Measurements from ENCODE around the gene CSNK1A1L.

The CSNK1A1L gene

DNA sequence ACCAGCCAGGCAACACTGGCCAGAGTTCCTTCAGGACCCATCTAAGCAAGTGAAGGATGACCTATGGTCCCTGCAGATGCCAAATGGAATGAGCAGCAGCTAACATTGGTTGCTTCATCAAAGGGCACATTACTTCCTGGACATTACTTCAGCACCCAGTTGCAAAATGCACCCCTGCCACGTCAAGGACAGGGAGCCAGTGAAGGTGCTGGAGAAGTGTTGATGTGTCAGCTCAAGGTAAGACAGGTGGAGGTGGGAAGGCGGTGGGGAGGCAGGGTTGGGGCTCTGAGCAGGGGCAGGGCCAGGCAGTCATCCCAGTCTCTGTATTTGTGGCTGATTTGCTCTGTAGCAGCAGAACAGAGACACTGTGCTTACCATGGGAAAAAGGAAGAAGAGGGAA, 14.6 kb downstream of the CSNK1A1L start:
- no peak for ATAC-seq
- Mint-ChIP-seq H3K4me3 (no peak overlapping the region), H3K27me3 (peaks cover 8% of the 10 kb centered on the region), H3K4me1 (no peaks in the 10 kb centered on the region), H3K9me3 (no peaks in the 10 kb centered on the region), H3K36me3 (ENCODE audit: low read depth) (no peaks in the 10 kb centered on the region), H3K27ac (no peak overlapping the region)
- no peak for DNase-seq

- H3K4me3 Mint-ChIP-seq: no peak overlapping the region
- no peaks in the 10 kb centered on the region for H3K9me3 Mint-ChIP-seq
- H3K27ac Mint-ChIP-seq: no peak overlapping the region
- DNase-seq (no peak), ATAC-seq (no peak)
- H3K36me3 Mint-ChIP-seq (ENCODE audit: low read depth): no peaks in the 10 kb centered on the region
- no peaks in the 10 kb centered on the region for H3K4me1 Mint-ChIP-seq
- peaks cover 8% of the 10 kb centered on the region for H3K27me3 Mint-ChIP-seq
Measured at GRCh38 chr13:37089495-37089894, 16.0 kb downstream of the CSNK1A1L start.

DNA sequence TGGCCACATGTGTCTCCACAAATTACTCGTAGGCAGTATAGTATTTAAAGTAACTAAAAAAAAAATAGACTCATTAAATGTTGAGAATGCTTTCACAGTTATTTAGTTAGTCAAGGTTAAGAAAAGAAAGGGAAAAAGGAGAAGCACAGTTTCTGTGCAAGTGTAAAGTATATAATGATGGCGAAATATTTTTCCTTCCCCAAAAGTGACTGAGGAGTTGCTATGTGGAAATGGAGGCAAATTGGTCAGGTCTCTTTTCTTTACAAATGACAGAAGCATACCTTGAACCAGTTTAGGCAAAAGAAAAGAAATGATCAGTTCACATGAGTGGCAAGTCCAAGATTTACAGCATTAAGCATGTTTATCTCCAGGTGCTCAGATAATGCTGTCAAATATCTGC, 18.0 kb downstream of the CSNK1A1L start:
- DNase-seq (no peak), ATAC-seq (no peak)
- H3K27me3 Mint-ChIP-seq: peaks cover 7% of the 10 kb centered on the region
- H3K4me3 Mint-ChIP-seq: no peak overlapping the region
- H3K4me1 Mint-ChIP-seq: no peaks in the 10 kb centered on the region
- no peaks in the 10 kb centered on the region for H3K9me3 Mint-ChIP-seq
- H3K36me3 Mint-ChIP-seq (ENCODE audit: low read depth): no peaks in the 10 kb centered on the region
- H3K27ac Mint-ChIP-seq: no peak overlapping the region

DNA sequence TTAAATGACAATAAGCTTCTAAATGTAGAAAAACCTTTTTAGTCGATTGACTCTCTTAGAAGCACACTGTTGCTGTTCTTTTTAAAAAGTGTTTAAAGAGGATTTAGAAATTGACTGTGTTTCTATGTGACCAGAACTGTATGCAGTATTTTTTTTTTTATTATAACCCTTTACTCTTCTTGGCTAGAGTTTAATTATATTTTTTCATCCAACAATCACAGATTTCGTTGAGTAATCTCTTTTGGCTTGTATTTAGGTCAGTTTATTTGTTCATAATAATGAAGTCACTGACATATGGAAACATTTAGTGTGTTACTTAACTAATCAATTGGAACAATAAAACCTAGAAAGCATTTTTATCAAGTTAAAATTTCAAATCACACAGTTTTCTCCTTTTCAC, 19.9 kb downstream of the CSNK1A1L start:
- no peak for DNase-seq
- no peaks in the 10 kb centered on the region for H3K4me1 Mint-ChIP-seq
- no peaks in the 10 kb centered on the region for H3K36me3 Mint-ChIP-seq (ENCODE audit: low read depth)
- no peak overlapping the region for H3K4me3 Mint-ChIP-seq
- no peak overlapping the region for H3K27ac Mint-ChIP-seq
- no peaks in the 10 kb centered on the region for H3K9me3 Mint-ChIP-seq
- no peak for ATAC-seq
- peaks cover 13% of the 10 kb centered on the region for H3K27me3 Mint-ChIP-seq

GRCh38 chr13:37076818-37077217, 28.6 kb downstream of the CSNK1A1L start:
- H3K4me3 Mint-ChIP-seq: no peak overlapping the region
- no peak overlapping the region for H3K27ac Mint-ChIP-seq
- H3K4me1 Mint-ChIP-seq: no peaks in the 10 kb centered on the region
- H3K36me3 Mint-ChIP-seq (ENCODE audit: low read depth): no peaks in the 10 kb centered on the region
- H3K27me3 Mint-ChIP-seq: no peaks in the 10 kb centered on the region
- ATAC-seq (no peak), DNase-seq (no peak)
- H3K9me3 Mint-ChIP-seq: no peaks in the 10 kb centered on the region

DNA sequence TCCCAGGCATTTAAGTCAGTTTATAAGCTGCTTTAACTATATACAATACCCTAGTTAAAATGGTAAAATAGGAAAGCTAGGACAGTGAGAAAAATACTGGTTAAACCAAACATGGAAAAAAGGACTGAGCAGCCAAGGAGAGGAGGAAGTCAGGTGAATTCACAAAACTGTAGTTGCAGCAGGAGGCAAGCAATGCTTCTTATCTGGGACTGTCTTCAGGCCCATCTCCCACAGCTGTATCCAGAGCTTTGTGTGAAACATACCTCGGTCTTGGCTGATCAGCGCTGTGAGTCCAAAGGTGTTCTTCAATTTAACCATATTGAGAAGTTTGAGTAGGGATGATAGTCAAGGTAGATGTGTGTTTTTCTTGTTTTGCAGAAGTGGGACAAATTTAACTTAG, 30.3 kb downstream of the CSNK1A1L start:
- ATAC-seq (no peak), DNase-seq (no peak)
- no peak overlapping the region for H3K4me3 Mint-ChIP-seq
- H3K36me3 Mint-ChIP-seq (ENCODE audit: low read depth): no peaks in the 10 kb centered on the region
- no peaks in the 10 kb centered on the region for H3K4me1 Mint-ChIP-seq
- no peak overlapping the region for H3K27ac Mint-ChIP-seq
- no peaks in the 10 kb centered on the region for H3K27me3 Mint-ChIP-seq
- no peaks in the 10 kb centered on the region for H3K9me3 Mint-ChIP-seq

- Mint-ChIP-seq H3K36me3 (ENCODE audit: low read depth) (no peaks in the 10 kb centered on the region), H3K27ac (no peak overlapping the region), H3K9me3 (no peaks in the 10 kb centered on the region), H3K4me1 (no peaks in the 10 kb centered on the region), H3K27me3 (no peaks in the 10 kb centered on the region), H3K4me3 (no peak overlapping the region)
- DNase-seq: no peak
- ATAC-seq: no peak
Measured at GRCh38 chr13:37074703-37075102, 30.8 kb downstream of the CSNK1A1L start.

DNA sequence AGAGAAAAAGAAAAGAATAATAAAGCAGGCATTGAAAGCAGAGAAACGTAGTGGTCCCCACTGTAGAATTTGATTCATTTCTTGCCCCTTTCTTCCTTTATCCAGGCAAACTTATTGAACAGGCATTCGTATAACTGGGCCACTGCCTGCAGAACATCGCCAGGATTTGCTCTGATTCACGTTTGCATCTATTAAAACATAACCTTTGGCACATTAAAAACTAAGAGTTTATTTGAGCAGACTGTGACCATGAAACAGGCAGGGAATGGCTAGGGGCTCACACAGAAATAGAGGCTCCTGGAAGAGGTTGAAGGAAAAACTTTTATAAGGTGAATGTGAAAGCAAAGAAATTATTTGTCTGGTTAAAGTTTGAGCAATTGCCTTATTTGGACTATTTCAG, 33.4 kb downstream of the CSNK1A1L start:
- ATAC-seq (no peak), DNase-seq (no peak)
- H3K27me3 Mint-ChIP-seq: no peaks in the 10 kb centered on the region
- H3K27ac Mint-ChIP-seq: no peak overlapping the region
- H3K36me3 Mint-ChIP-seq (ENCODE audit: low read depth): no peaks in the 10 kb centered on the region
- no peaks in the 10 kb centered on the region for H3K9me3 Mint-ChIP-seq
- H3K4me1 Mint-ChIP-seq: no peaks in the 10 kb centered on the region
- no peak overlapping the region for H3K4me3 Mint-ChIP-seq

DNA sequence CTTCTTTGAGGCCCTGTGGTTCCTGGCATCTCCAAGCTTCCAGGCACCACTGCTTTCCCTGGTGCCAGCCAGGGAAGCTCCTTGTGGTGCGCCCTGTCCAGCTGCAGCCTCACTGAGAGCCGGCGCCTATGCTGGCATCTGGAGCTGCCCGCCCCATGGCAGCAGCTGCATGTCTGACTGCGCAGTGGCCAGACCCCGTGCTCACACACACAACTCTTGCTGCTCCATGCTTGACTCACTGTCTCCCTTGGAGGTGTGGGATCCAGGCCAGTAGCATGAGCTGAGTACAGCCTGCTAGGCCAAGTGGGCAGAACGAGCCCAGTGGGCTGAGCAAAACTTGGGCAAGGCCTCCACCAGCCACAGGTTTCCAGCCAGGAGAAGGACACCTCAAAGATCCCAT, 34.5 kb downstream of the CSNK1A1L start:
- Mint-ChIP-seq H3K36me3 (ENCODE audit: low read depth) (no peaks in the 10 kb centered on the region), H3K27me3 (no peaks in the 10 kb centered on the region), H3K4me1 (no peaks in the 10 kb centered on the region), H3K9me3 (no peaks in the 10 kb centered on the region), H3K27ac (no peak overlapping the region), H3K4me3 (no peak overlapping the region)
- ATAC-seq (no peak), DNase-seq (no peak)

- Mint-ChIP-seq H3K27ac (no peak overlapping the region), H3K36me3 (ENCODE audit: low read depth) (no peaks in the 10 kb centered on the region), H3K4me3 (no peak overlapping the region), H3K9me3 (no peaks in the 10 kb centered on the region), H3K4me1 (no peaks in the 10 kb centered on the region), H3K27me3 (no peaks in the 10 kb centered on the region)
- ATAC-seq (peak; percentile 24), DNase-seq (no peak)
Measured at GRCh38 chr13:37070145-37070695, 35.2 kb downstream of the CSNK1A1L start.

DNA sequence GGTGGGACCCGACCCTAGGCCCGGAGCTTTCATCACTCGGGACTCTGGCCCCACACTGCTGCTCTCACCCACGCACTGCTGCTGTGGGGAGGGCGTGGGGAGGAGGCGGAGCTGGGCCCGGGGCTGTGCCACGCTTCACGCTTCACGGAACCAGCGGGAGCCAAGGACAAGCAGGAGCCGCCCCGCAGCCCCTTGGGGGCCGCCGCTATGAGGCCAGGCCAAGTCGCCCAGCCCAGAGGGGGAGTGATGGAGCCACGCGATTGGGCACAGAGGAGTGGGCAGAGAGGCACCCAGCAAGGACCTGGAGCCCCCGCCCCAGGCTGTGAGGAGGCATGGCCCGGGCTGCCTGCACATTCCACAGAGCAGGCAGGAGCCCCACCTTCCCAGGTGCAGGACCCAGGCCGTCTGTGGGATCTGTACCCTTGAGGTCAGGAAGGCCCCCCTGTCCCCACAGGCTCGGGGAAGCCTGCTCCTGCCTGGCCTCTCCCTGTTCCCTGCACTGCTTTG, 35.8 kb downstream of the CSNK1A1L start:
- Mint-ChIP-seq H3K9me3 (no peaks in the 10 kb centered on the region), H3K4me3 (no peak overlapping the region), H3K27ac (no peak overlapping the region), H3K27me3 (no peaks in the 10 kb centered on the region), H3K36me3 (ENCODE audit: low read depth) (no peaks in the 10 kb centered on the region), H3K4me1 (no peaks in the 10 kb centered on the region)
- no peak for DNase-seq
- peak; percentile 20 for ATAC-seq

DNA sequence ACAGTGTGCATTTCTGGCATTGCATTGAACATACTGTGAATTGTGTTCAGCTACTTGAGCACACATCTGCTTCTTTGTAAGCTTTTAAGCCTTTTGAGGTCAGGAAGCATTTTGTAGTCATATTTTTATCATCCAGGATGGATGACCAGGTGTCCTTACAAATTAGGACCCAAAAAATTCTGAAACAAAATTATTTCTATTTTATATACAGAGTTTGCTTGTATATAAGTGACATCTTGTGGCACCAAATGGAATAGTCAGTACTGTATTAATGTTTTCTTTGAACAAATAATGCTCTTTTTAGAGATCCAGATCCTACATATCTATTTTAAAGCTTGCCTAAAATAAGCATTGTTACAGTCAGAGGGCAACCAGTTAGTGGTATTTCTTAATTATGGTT, 36.5 kb downstream of the CSNK1A1L start:
- Mint-ChIP-seq H3K27me3 (no peaks in the 10 kb centered on the region), H3K4me1 (no peaks in the 10 kb centered on the region), H3K9me3 (no peaks in the 10 kb centered on the region), H3K4me3 (no peak overlapping the region), H3K27ac (no peak overlapping the region), H3K36me3 (ENCODE audit: low read depth) (no peaks in the 10 kb centered on the region)
- no peak for DNase-seq
- no peak for ATAC-seq

GRCh38 chr13:37067874-37068273, 37.6 kb downstream of the CSNK1A1L start:
- H3K4me1 Mint-ChIP-seq: no peaks in the 10 kb centered on the region
- H3K27me3 Mint-ChIP-seq: no peaks in the 10 kb centered on the region
- no peak overlapping the region for H3K27ac Mint-ChIP-seq
- ATAC-seq (no peak), DNase-seq (no peak)
- no peaks in the 10 kb centered on the region for H3K9me3 Mint-ChIP-seq
- no peaks in the 10 kb centered on the region for H3K36me3 Mint-ChIP-seq (ENCODE audit: low read depth)
- H3K4me3 Mint-ChIP-seq: no peak overlapping the region

GRCh38 chr13:37065890-37066526, 39.5 kb downstream of the CSNK1A1L start:
- ATAC-seq (no peak), DNase-seq (no peak)
- Mint-ChIP-seq H3K27ac (no peak overlapping the region), H3K9me3 (no peaks in the 10 kb centered on the region), H3K4me1 (no peaks in the 10 kb centered on the region), H3K27me3 (no peaks in the 10 kb centered on the region), H3K4me3 (no peak overlapping the region), H3K36me3 (ENCODE audit: low read depth) (no peaks in the 10 kb centered on the region)

- peaks cover 19% of the 10 kb centered on the region for H3K36me3 Mint-ChIP-seq (ENCODE audit: low read depth)
- DNase-seq (no peak), ATAC-seq (peak; percentile 2)
- H3K9me3 Mint-ChIP-seq: no peaks in the 10 kb centered on the region
- H3K27me3 Mint-ChIP-seq: no peaks in the 10 kb centered on the region
- H3K27ac Mint-ChIP-seq: peak overlapping the region; percentile 96
- H3K4me1 Mint-ChIP-seq: peaks cover 38% of the 10 kb centered on the region
- peak overlapping the region; percentile 91 for H3K4me3 Mint-ChIP-seq
Measured at GRCh38 chr13:37059848-37060192, 45.6 kb downstream of the CSNK1A1L start.

All from activated naive CD8-positive, alpha-beta T cell treated with anti-CD3 and anti-CD28 coated beads, Interleukin-2, amount 50 U/mL, for 24 hours (primary cell).